ENCODE data around the gene GPR61.

GPR61 gene

GRCh38 chr1:109584766-109585165 is 45.1 kb downstream of the GPR61 start:
- DNase-seq (ENCODE audit: low read depth) = no peak
- TF ChIP-seq, protein P1, sequence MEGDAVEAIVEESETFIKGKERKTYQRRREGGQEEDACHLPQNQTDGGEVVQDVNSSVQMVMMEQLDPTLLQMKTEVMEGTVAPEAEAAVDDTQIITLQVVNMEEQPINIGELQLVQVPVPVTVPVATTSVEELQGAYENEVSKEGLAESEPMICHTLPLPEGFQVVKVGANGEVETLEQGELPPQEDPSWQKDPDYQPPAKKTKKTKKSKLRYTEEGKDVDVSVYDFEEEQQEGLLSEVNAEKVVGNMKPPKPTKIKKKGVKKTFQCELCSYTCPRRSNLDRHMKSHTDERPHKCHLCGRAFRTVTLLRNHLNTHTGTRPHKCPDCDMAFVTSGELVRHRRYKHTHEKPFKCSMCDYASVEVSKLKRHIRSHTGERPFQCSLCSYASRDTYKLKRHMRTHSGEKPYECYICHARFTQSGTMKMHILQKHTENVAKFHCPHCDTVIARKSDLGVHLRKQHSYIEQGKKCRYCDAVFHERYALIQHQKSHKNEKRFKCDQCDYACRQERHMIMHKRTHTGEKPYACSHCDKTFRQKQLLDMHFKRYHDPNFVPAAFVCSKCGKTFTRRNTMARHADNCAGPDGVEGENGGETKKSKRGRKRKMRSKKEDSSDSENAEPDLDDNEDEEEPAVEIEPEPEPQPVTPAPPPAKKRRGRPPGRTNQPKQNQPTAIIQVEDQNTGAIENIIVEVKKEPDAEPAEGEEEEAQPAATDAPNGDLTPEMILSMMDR (IDR thresholded peaks at IDR 0.05; ENCODE audit: low read depth, low read length, missing control alignments) = no peak
- H3K4me3 ChIP-seq (ENCODE audit: low read depth, low read length) = no peak overlapping the region

GRCh38 chr1:109586055-109586454 is 46.4 kb downstream of the GPR61 start:
- no peak for DNase-seq (ENCODE audit: low read depth)
- TF ChIP-seq, protein P1 (IDR thresholded peaks at IDR 0.05; ENCODE audit: low read depth, low read length, missing control alignments) = no peak
- H3K4me3 ChIP-seq (ENCODE audit: low read depth, low read length) = no peak overlapping the region

DNA sequence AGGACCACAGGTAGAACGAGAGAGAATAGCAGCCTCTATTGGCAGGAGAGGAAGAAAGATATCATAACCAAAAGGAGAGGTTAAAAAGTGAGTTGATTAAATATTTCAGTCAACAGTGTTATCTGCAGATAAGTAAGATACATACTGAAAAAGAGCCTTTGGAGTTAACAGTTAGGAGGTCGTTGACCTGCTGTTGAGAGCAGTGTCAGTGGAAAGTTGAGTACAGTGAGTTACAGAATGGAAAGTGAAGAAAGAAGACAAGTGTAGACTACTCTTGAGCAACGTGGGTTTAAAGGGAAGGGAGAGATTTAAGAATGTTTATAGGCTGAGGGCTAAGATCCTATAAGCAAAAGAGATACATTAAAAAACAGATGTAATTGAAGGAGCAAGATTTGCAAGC is 49.5 kb downstream of the GPR61 start:
- H3K4me3 ChIP-seq (ENCODE audit: low read depth, low read length) = no peak overlapping the region
- DNase-seq (ENCODE audit: low read depth) = no peak
- TF ChIP-seq, protein P1 (IDR thresholded peaks at IDR 0.05; ENCODE audit: low read depth, low read length, missing control alignments) = no peak

DNA sequence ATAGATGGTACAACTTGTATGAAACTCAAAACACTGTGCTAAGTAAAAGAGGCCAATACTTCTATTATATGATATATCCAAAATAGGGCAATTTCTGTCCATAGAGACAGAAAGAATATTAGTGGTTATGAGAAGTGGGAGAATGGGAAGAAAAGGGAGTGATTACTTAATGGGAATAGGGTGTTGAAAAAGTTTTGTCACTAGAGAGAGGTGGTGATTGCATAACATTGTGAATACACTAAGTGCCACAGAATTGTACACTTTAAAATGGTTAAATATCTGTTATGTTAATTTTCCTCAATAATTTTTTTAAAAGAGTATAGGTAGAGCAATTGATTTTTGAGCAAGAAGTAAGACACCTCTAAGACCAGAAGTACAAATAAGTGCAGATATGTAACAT is 50.0 kb downstream of the GPR61 start:
- no peak overlapping the region for H3K4me3 ChIP-seq (ENCODE audit: low read depth, low read length)
- TF ChIP-seq, protein P1 (IDR thresholded peaks at IDR 0.05; ENCODE audit: low read depth, low read length, missing control alignments) = no peak
- no peak for DNase-seq (ENCODE audit: low read depth)

DNA sequence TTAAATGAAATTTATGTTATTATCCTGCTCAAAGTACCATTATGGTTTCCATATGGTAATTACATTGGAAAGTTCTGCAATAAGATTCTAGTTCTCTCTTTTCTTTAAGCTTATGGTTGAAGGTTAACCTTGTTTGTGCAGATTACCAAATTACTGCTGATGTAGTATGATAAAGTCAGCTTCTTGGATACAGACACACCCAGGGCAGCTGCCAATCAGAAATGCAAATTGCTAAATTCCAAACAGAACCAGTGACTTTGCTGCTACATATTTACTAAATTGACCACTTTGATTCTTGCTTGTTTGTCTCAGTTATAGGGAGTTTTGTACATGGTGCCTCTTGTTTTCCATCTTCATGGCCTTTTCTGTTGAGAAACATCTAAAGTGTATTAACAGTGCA is 53.2 kb downstream of the GPR61 start:
- no peak overlapping the region for H3K4me3 ChIP-seq (ENCODE audit: low read depth, low read length)
- no peak for DNase-seq (ENCODE audit: low read depth)
- TF ChIP-seq, protein P1 (IDR thresholded peaks at IDR 0.05; ENCODE audit: low read depth, low read length, missing control alignments) = no peak

DNA sequence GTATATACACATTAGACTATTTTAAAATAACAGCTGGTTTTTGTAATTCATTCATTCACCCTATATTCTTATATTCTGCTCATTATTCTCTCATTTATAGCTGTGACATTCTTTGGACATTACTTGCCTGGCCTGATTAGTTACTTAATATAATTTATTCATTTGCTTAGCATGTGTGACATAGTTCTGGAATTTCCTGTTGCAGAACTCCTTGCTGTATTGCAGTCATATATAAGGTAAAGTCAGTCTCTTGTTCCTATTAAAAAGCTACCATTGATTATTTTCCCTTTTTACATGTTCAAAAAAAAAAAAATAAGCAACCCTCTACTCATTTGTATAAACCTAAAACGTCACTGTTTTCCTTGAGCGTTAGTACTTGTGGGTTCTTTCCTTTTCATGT is 55.9 kb downstream of the GPR61 start:
- DNase-seq (ENCODE audit: low read depth) = no peak
- TF ChIP-seq, protein P1 (IDR thresholded peaks at IDR 0.05; ENCODE audit: low read depth, low read length, missing control alignments) = no peak
- no peak overlapping the region for H3K4me3 ChIP-seq (ENCODE audit: low read depth, low read length)
